Activated T-helper 2 cell treated with anti-CD3 and anti-CD28 coated beads, Interferon-gamma antibody, Interleukin-2, Interleukin-4, amounts not matched to agents 10 μg/mL and 5 μg/mL and 100 μg/mL, durations not matched to agents 14 hours and 24 hours and 36 hours (primary cell): ENCODE results near the gene RIC1. TPM values are rescaled to one million over a fixed set of nuclear protein-coding genes. Genes with fewer than 3 reads are reported as not detected.
"Not testable (repeated sequence)": the region's sequence is repeated elsewhere in the genome, so short reads cannot be mapped to it uniquely, and the experiment has no call there.

Source experiments
- DNase-seq: peaks from one replicate; pipeline ENCODE4 v3.0.0; 2021; ENCODE audit warnings: low spot score
- H3K27ac Mint-ChIP-seq: one replicate; pipeline ENCODE4 v1.8.0; 2021; ENCODE audit warnings: mixed read lengths
- H3K27me3 Mint-ChIP-seq: one replicate; pipeline ENCODE4 v1.8.0; 2021; ENCODE audit warnings: low read depth, mixed read lengths
- H3K36me3 Mint-ChIP-seq: one replicate; pipeline ENCODE4 v1.8.0; 2021; ENCODE audit warnings: low read depth, mixed read lengths
- H3K4me1 Mint-ChIP-seq: one replicate; pipeline ENCODE4 v1.8.0; 2021; ENCODE audit warnings: low read depth, mixed read lengths
- H3K4me3 Mint-ChIP-seq: one replicate; pipeline ENCODE4 v1.8.0; 2021; ENCODE audit warnings: low read depth, mild to moderate bottlenecking, moderate library complexity, mixed read lengths
- H3K9me3 Mint-ChIP-seq: one replicate; pipeline ENCODE4 v1.8.0; 2021; ENCODE audit warnings: mixed read lengths
- intact Hi-C: fragments of 100-400 bp; cut with micrococcal nuclease; formaldehyde crosslinking; loops from one replicate; pipeline ENCODE4 v1.15.1; 2023
- total RNA-seq: library from RNA; stranded (reverse); gene quantifications from 2 replicates; pipeline ENCODE4 v1.2.3, GENCODE V29; 2022

The RIC1 gene
- total RNA-seq, 1 donor from 2014 or later: 21.5 TPM

DNA sequence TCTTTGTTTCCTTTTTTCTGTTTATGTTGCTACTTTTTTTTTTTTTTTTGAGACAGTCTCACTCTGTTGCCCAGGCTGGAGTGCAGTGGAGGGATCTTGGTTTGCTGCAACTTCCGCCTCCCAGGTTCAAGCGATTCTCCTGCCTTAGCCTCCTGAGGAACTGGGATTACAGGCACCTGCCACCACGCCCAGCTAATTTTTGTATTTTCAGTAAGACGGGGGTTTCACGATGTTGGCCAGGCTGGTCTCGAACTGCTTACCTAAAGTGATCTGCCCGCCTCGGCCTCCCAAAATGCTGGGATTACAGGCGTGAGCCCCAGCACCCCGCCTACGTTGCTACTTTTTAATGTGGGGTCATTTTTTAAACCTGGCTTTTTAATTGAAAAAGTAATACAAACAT lies 1.2 kb upstream of the RIC1 start:
- Mint-ChIP-seq H3K4me1 (peaks cover 49% of the 10 kb centered on the region), H3K4me3 (peak overlapping the region; percentile 98), H3K27ac (peak overlapping the region; percentile 97), H3K36me3 (peaks cover 21% of the 10 kb centered on the region)
- DNase-seq, H3K9me3 Mint-ChIP-seq, H3K27me3 Mint-ChIP-seq: not testable (repeated sequence)
- intact Hi-C loops: loop anchor here (1.0 to 10.0 kb wide), 10 partner anchors 9 to 950 kb away; partner anchors contain the start of genes CDC37L1, JAK2, RCL1 and UHRF2

DNA sequence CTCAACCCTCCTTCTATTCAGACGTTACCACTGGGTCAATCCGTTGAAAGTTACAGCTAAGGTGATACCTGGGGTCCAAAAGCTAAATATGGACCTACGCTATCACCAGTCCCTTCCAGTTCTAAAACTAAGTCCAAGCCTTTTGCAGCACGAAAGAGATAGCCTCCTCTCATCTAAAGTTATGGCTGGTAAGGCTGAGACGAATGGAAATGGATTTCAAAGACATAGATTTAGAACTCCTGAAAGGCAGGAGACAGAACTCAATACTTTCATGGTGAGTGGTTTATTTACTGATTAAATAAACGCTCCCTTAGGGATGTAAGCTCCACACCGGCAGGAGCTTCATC lies 751 bp upstream of the RIC1 start:
- intact Hi-C loops: loop anchor here (2.0 to 10.0 kb wide), 8 partner anchors 89 to 951 kb away; partner anchors contain the start of genes CDC37L1, JAK2, RCL1 and UHRF2
- Mint-ChIP-seq H3K4me3 (peak overlapping the region; percentile 98), H3K27ac (peak overlapping the region; percentile 97), H3K9me3 (no peaks in the 10 kb centered on the region), H3K36me3 (peaks cover 21% of the 10 kb centered on the region), H3K4me1 (peaks cover 52% of the 10 kb centered on the region), H3K27me3 (no peaks in the 10 kb centered on the region)
- no peak for DNase-seq

GRCh38 chr9:5629312-5630080 lies 589 bp downstream of the RIC1 start:
- intact Hi-C loops: loop anchor here (1.0 to 10.0 kb wide), 10 partner anchors 88 to 952 kb away; partner anchors contain the start of genes CDC37L1, ERMP1, JAK2 and RCL1
- peak overlapping the region; percentile 97 for H3K27ac Mint-ChIP-seq
- peak overlapping the region; percentile 100 for H3K4me3 Mint-ChIP-seq
- H3K9me3 Mint-ChIP-seq: peaks cover 4% of the 10 kb centered on the region
- DNase-seq: peak; percentile 41
- peaks cover 27% of the 10 kb centered on the region for H3K36me3 Mint-ChIP-seq
- H3K27me3 Mint-ChIP-seq: no peaks in the 10 kb centered on the region
- peaks cover 55% of the 10 kb centered on the region for H3K4me1 Mint-ChIP-seq

GRCh38 chr9:5630081-5630507 lies 1.2 kb downstream of the RIC1 start:
- peaks cover 10% of the 10 kb centered on the region for H3K9me3 Mint-ChIP-seq
- intact Hi-C loops: loop anchor here (5.0 kb wide), 1 partner anchor 202 kb away; the partner anchor contains the start of gene ERMP1
- H3K27me3 Mint-ChIP-seq: no peaks in the 10 kb centered on the region
- peaks cover 54% of the 10 kb centered on the region for H3K4me1 Mint-ChIP-seq
- peak overlapping the region; percentile 97 for H3K27ac Mint-ChIP-seq
- no peak for DNase-seq
- H3K36me3 Mint-ChIP-seq: peaks cover 29% of the 10 kb centered on the region
- H3K4me3 Mint-ChIP-seq: peak overlapping the region; percentile 100

DNA sequence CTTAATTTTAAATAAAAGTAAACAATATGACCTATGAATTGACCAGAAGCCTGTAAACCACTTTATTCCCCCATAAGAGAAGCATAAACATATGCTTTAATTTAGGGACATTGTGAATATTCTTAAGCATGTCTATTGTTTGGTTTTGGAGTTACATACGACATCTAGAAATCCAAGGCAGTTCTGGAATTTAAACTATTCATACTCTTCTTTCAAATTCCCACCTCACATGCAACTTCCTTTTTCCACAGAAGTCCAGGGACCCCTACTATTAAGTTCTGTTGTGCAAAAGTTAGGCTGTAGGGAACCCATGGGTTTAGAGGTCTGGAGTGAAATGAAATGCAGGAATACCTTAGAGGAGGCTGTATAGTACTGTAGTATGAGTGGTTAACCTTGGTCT lies 2.1 kb downstream of the RIC1 start:
- intact Hi-C loops: loop anchor here (5.0 kb wide), 1 partner anchor 201 kb away; the partner anchor contains the start of gene ERMP1
- DNase-seq: no peak
- Mint-ChIP-seq H3K27ac (no peak overlapping the region), H3K4me3 (no peak overlapping the region), H3K4me1 (peaks cover 51% of the 10 kb centered on the region), H3K9me3 (peaks cover 18% of the 10 kb centered on the region), H3K27me3 (no peaks in the 10 kb centered on the region), H3K36me3 (peaks cover 36% of the 10 kb centered on the region)

DNA sequence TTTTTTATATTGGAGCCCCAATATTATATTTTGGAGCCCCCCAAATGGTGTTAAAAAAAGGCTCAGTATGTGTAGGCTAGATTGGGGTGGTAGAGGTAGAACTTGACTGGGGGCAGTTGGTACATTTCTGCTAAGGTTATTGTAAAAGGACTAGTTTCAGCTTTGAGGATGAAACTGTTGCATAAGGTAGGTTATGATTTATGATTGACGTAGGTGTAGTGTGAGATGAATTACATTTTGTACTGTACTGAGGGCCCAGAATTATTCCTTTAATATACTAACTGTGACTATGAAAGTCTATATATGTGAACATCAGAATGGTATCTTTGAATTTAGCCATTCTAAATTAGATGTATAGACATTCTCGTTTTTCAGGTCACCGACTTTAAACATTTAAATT lies 3.6 kb downstream of the RIC1 start:
- no peak overlapping the region for H3K4me3 Mint-ChIP-seq
- no peaks in the 10 kb centered on the region for H3K27me3 Mint-ChIP-seq
- peaks cover 21% of the 10 kb centered on the region for H3K9me3 Mint-ChIP-seq
- intact Hi-C loops: loop anchor here (5.0 kb wide), 1 partner anchor 200 kb away; the partner anchor contains the start of gene ERMP1
- no peak for DNase-seq
- no peak overlapping the region for H3K27ac Mint-ChIP-seq
- peaks cover 38% of the 10 kb centered on the region for H3K36me3 Mint-ChIP-seq
- H3K4me1 Mint-ChIP-seq: peaks cover 42% of the 10 kb centered on the region

GRCh38 chr9:5633243-5633642 lies 4.3 kb downstream of the RIC1 start:
- H3K4me3 Mint-ChIP-seq: no peak overlapping the region
- H3K9me3 Mint-ChIP-seq: peaks cover 27% of the 10 kb centered on the region
- H3K27me3 Mint-ChIP-seq: no peaks in the 10 kb centered on the region
- intact Hi-C loops: loop anchor here (5.0 kb wide), 1 partner anchor 199 kb away; the partner anchor contains the start of gene ERMP1
- H3K27ac Mint-ChIP-seq: no peak overlapping the region
- no peak for DNase-seq
- H3K36me3 Mint-ChIP-seq: peaks cover 45% of the 10 kb centered on the region
- peaks cover 38% of the 10 kb centered on the region for H3K4me1 Mint-ChIP-seq

GRCh38 chr9:5635390-5635789 lies 6.5 kb downstream of the RIC1 start:
- peaks cover 57% of the 10 kb centered on the region for H3K36me3 Mint-ChIP-seq
- DNase-seq: no peak
- H3K4me3 Mint-ChIP-seq: no peak overlapping the region
- peaks cover 49% of the 10 kb centered on the region for H3K9me3 Mint-ChIP-seq
- peaks cover 36% of the 10 kb centered on the region for H3K4me1 Mint-ChIP-seq
- no peak overlapping the region for H3K27ac Mint-ChIP-seq
- intact Hi-C loops: no loop called here
- H3K27me3 Mint-ChIP-seq: no peaks in the 10 kb centered on the region

- no peak for DNase-seq
- H3K36me3 Mint-ChIP-seq: peaks cover 70% of the 10 kb centered on the region
- H3K27ac Mint-ChIP-seq: no peak overlapping the region
- H3K4me1 Mint-ChIP-seq: peaks cover 13% of the 10 kb centered on the region
- no peak overlapping the region for H3K4me3 Mint-ChIP-seq
- peaks cover 55% of the 10 kb centered on the region for H3K9me3 Mint-ChIP-seq
- intact Hi-C loops: no loop called here
- H3K27me3 Mint-ChIP-seq: no peaks in the 10 kb centered on the region
Measured at GRCh38 chr9:5639816-5640215, 10.9 kb downstream of the RIC1 start.

DNA sequence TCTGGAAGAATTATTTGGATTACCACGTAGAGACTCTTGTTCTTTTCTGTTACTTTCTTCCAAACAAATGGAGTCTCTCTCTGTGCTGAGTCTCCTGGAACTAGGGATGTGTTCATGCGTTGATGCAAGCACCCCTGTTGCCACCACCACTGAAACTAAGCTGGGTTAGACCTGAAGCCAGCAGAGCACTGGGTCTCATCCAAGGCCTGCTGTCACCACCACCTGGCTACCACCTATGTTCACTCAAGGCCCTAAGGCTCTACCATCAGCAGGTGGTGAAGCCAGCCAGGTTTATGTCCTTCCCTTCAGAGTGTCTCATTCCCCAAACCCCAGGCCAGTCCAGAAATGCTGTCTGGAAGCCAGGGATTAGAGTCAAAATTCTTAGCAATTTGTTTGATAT lies 13.3 kb downstream of the RIC1 start:
- H3K4me1 Mint-ChIP-seq: peaks cover 19% of the 10 kb centered on the region
- no peak overlapping the region for H3K4me3 Mint-ChIP-seq
- peaks cover 70% of the 10 kb centered on the region for H3K36me3 Mint-ChIP-seq
- no peaks in the 10 kb centered on the region for H3K27me3 Mint-ChIP-seq
- peaks cover 51% of the 10 kb centered on the region for H3K9me3 Mint-ChIP-seq
- no peak overlapping the region for H3K27ac Mint-ChIP-seq
- DNase-seq: no peak
- intact Hi-C loops: no loop called here

DNA sequence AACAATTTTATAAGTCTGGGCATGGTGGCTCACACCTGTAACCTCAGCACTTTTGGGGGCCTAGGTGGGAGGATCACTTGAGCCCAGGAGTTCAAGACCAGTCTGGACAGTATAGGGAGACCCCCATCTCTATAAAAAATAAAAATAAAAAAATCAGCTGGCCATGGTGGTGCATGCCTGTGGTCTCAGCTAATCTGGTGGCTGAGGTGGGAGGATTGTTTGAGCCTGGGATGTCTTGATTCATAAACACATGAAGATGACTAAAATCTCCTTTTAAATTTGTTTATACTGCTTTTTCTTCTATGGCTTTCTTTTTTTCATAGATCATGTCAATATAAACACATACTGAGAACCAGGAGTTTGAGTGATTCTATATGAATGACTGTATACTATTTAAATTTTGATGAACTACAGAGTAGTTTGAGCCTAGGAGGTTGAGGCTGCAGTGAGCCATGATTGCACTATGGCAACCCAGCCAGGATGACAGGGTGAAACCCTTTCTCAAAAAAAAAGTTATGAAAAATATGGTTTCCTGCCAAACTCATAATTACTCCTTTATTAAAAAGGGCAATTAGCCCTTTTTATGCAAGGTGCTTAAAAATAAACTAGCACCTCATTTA lies 14.2 kb downstream of the RIC1 start:
- no peak for DNase-seq
- Mint-ChIP-seq H3K4me3 (no peak overlapping the region), H3K27me3 (no peaks in the 10 kb centered on the region), H3K4me1 (peaks cover 19% of the 10 kb centered on the region), H3K9me3 (peaks cover 51% of the 10 kb centered on the region), H3K36me3 (peaks cover 67% of the 10 kb centered on the region), H3K27ac (no peak overlapping the region)
- intact Hi-C loops: no loop called here

GRCh38 chr9:5644501-5644900 lies 15.6 kb downstream of the RIC1 start:
- intact Hi-C loops: no loop called here
- H3K4me3 Mint-ChIP-seq: no peak overlapping the region
- H3K36me3 Mint-ChIP-seq: peaks cover 67% of the 10 kb centered on the region
- peaks cover 19% of the 10 kb centered on the region for H3K4me1 Mint-ChIP-seq
- peak overlapping the region; percentile 10 for H3K27ac Mint-ChIP-seq
- no peaks in the 10 kb centered on the region for H3K27me3 Mint-ChIP-seq
- peaks cover 51% of the 10 kb centered on the region for H3K9me3 Mint-ChIP-seq
- no peak for DNase-seq

GRCh38 chr9:5646116-5646515 lies 17.2 kb downstream of the RIC1 start:
- Mint-ChIP-seq H3K4me1 (peaks cover 21% of the 10 kb centered on the region), H3K36me3 (peaks cover 66% of the 10 kb centered on the region), H3K4me3 (no peak overlapping the region), H3K9me3 (peaks cover 53% of the 10 kb centered on the region), H3K27ac (no peak overlapping the region), H3K27me3 (no peaks in the 10 kb centered on the region)
- intact Hi-C loops: no loop called here
- DNase-seq: no peak
